Measurements from ENCODE around the gene OSBPL2. TPM values are rescaled to one million over a fixed set of nuclear protein-coding genes. Genes with fewer than 3 reads are reported as not detected.

The OSBPL2 gene
- total RNA-seq (10 to 100 TPM; 12.7 to 19.7 TPM), polyA plus RNA-seq (10 to 100 TPM in 1 of 2 donors, 1 to 10 TPM in 1; 9.9 to 11.9 TPM)

DNA sequence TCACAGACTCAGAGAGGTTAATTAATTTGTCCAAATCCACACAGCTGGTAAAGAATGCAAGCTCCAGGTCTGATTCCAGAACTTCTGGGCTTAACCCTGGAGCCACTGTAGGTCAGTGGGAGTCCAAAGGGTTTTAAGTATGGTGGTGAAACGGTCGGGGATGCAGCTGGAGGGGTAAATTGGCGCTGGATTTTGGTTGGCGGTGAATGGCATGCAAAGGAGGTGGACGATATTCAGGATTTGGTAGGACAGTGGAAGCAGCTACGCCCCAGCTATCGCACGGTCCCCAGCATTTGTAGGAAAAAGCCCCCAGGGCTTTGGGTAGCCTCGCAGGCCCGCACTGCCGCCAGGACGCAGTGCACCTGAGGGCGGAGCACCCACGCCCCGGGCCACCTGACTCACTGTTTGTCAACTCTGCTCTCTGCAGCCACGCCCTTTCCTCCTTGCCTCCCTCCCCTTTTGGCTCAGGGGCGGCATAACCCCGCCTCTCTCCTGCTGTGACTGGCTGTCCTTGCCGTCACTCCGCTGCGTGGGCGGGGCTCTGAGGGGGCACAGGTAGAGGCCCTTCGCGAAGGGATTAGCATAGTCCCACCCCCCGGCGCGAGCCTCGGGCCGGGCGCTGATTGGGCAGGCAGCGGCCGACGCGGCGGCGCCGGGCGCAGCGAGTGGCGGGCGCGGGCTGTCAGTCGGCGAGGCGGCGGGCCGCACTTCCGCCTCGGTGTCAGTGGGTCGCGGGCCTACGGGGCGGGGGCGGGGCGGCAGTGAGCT, at the start of gene OSBPL2:
OSBPL2 (plus strand) TSS at position 721 of the 768 bp plus-strand sequence. CDS start 17,664 bp downstream, outside the sequence.
- TF ChIP-seq TAF1 (conservative IDR thresholded peaks at IDR 0.05): no peak
- TF ChIP-seq, protein P1, sequence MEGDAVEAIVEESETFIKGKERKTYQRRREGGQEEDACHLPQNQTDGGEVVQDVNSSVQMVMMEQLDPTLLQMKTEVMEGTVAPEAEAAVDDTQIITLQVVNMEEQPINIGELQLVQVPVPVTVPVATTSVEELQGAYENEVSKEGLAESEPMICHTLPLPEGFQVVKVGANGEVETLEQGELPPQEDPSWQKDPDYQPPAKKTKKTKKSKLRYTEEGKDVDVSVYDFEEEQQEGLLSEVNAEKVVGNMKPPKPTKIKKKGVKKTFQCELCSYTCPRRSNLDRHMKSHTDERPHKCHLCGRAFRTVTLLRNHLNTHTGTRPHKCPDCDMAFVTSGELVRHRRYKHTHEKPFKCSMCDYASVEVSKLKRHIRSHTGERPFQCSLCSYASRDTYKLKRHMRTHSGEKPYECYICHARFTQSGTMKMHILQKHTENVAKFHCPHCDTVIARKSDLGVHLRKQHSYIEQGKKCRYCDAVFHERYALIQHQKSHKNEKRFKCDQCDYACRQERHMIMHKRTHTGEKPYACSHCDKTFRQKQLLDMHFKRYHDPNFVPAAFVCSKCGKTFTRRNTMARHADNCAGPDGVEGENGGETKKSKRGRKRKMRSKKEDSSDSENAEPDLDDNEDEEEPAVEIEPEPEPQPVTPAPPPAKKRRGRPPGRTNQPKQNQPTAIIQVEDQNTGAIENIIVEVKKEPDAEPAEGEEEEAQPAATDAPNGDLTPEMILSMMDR (IDR thresholded peaks at IDR 0.05; ENCODE audit: low read depth, low read length, missing input control): peak; percentile 3
- peak in 1 of 2 donors; percentile 64 for TF ChIP-seq RXRA (IDR thresholded peaks at IDR 0.05)
- peak in 1 of 2 donors; percentile 81 for TF ChIP-seq GABPA (IDR thresholded peaks at IDR 0.05 in 1 of 2, conservative IDR thresholded peaks at IDR 0.05 in 1 of 2)
- TF ChIP-seq NR2F2 (IDR thresholded peaks at IDR 0.05): no peak
- TF ChIP-seq HNF4G (IDR thresholded peaks at IDR 0.05): no peak
- no peak for TF ChIP-seq MAX (IDR thresholded peaks at IDR 0.05)
- TF ChIP-seq SP1 (IDR thresholded peaks at IDR 0.05): peak; percentile 88
- TF ChIP-seq FOXA2 (IDR thresholded peaks at IDR 0.05): no peak
- no peak for TF ChIP-seq JUND (IDR thresholded peaks at IDR 0.05)
- TF ChIP-seq EGR1 (IDR thresholded peaks at IDR 0.05; ENCODE audit: low read depth in 2 of 2): peak; percentile 57 to 70
- no peak for TF ChIP-seq FOXA1 (IDR thresholded peaks at IDR 0.05)
- peaks cover 12 to 23% (median 13%) of the 10 kb centered on the region in 4 donors for H3K4me1 ChIP-seq (ENCODE audit: control insufficient read depth in 4 of 4, insufficient read depth in 4 of 4, low read length in 3 of 4)
- H3K27ac ChIP-seq (ENCODE audit: low read depth in 1 of 2, low read length in 2 of 2): peak within 1 kb of the TSS; percentile 51 to 62
- H3K4me3 ChIP-seq (ENCODE audit: low read depth in 1 of 3, low read length in 3 of 3): peak within 1 kb of the TSS; percentile 53 to 94 (median 91)
- peak; percentile 100 for DNase-seq (ENCODE audit: low spot score)
- no peaks in the 10 kb centered on the region for H3K27me3 ChIP-seq (ENCODE audit: control insufficient read depth in 4 of 4, insufficient read depth in 4 of 4, low read length in 3 of 4)
- H3K36me3 ChIP-seq (ENCODE audit: control insufficient read depth in 4 of 4, insufficient read depth in 3 of 4, low read depth in 1 of 4, low read length in 3 of 4): peaks cover 0 to 3% (median 0%) of the 10 kb centered on the region in 4 donors
- 3% methylated on average over 55 of the region's 55 CpGs for WGBS
- H3K9ac ChIP-seq (ENCODE audit: low read depth in 1 of 2, low read length in 2 of 2): peak within 1 kb of the TSS; percentile 62 to 73
- no peaks in the 10 kb centered on the region for H3K9me3 ChIP-seq (ENCODE audit: control insufficient read depth in 4 of 4, low read length in 3 of 4)

DNA sequence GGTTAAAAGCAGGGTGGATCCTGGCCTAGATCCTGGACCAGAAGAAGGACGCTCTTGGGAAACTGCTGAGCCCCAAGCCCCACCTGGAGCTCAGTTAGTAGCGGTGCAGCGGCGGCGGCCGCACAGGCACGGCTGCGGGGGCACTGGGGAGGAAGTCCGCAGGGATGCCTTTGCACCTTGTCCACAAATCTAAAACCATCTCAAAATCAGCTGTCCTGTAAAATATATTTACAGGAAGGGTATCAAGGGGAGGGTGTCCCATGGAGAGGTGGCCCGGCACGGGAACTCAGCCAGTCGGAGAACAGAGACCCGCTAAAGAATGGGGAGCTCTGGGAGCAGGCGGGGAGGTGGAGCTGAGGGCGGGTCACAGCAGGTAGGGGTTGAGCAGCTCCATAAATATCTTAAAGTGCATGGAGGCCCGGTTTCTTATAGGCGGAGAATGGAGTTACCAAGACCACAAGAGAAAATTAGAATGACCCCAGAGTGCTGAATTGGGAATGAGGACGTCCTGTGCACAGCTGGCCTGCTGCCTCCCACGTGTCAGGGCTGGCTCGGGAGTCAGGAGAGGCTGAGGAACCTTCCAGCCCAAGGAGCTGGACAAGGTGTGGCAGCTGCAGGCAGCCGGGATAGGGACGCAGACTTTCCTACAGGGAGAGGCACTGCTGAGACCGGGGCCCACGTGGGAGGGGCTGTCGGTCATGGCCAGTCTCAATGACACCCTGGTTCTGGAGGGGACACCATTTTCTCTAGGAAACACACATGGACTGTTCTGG, 47.5 kb upstream of the OSBPL2 start:
- TF ChIP-seq MAX (IDR thresholded peaks at IDR 0.05) (no peak), FOXA1 (IDR thresholded peaks at IDR 0.05) (no peak), SP1 (IDR thresholded peaks at IDR 0.05) (no peak), YY1 (IDR thresholded peaks at IDR 0.05) (no peak), HNF4A (conservative IDR thresholded peaks at IDR 0.05) (no peak), HNF4G (IDR thresholded peaks at IDR 0.05) (no peak), ZBTB33 (IDR thresholded peaks at IDR 0.05) (no peak), GABPA (IDR thresholded peaks at IDR 0.05 in 1 of 2, conservative IDR thresholded peaks at IDR 0.05 in 1 of 2) (no peak), FOXA2 (IDR thresholded peaks at IDR 0.05) (no peak), EGR1 (IDR thresholded peaks at IDR 0.05; ENCODE audit: low read depth in 2 of 2) (no peak), RAD21 (IDR thresholded peaks at IDR 0.05) (no peak), JUND (IDR thresholded peaks at IDR 0.05) (no peak), TAF1 (conservative IDR thresholded peaks at IDR 0.05) (no peak), ATF3 (IDR thresholded peaks at IDR 0.05) (no peak)
- TF ChIP-seq, protein P2, sequence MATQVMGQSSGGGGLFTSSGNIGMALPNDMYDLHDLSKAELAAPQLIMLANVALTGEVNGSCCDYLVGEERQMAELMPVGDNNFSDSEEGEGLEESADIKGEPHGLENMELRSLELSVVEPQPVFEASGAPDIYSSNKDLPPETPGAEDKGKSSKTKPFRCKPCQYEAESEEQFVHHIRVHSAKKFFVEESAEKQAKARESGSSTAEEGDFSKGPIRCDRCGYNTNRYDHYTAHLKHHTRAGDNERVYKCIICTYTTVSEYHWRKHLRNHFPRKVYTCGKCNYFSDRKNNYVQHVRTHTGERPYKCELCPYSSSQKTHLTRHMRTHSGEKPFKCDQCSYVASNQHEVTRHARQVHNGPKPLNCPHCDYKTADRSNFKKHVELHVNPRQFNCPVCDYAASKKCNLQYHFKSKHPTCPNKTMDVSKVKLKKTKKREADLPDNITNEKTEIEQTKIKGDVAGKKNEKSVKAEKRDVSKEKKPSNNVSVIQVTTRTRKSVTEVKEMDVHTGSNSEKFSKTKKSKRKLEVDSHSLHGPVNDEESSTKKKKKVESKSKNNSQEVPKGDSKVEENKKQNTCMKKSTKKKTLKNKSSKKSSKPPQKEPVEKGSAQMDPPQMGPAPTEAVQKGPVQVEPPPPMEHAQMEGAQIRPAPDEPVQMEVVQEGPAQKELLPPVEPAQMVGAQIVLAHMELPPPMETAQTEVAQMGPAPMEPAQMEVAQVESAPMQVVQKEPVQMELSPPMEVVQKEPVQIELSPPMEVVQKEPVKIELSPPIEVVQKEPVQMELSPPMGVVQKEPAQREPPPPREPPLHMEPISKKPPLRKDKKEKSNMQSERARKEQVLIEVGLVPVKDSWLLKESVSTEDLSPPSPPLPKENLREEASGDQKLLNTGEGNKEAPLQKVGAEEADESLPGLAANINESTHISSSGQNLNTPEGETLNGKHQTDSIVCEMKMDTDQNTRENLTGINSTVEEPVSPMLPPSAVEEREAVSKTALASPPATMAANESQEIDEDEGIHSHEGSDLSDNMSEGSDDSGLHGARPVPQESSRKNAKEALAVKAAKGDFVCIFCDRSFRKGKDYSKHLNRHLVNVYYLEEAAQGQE (IDR thresholded peaks at IDR 0.05): no peak
- H3K4me3 ChIP-seq (ENCODE audit: low read depth in 1 of 3, low read length in 3 of 3): no peak overlapping the region
- H3K36me3 ChIP-seq (ENCODE audit: control insufficient read depth in 4 of 4, insufficient read depth in 3 of 4, low read depth in 1 of 4, low read length in 3 of 4): peaks cover 0 to 13% (median 8%) of the 10 kb centered on the region in 4 donors

More for the DNA sequence above, 47.5 kb upstream of the OSBPL2 start:
- no peak overlapping the region for H3K9ac ChIP-seq (ENCODE audit: low read depth in 1 of 2, low read length in 2 of 2)
- H3K27me3 ChIP-seq (ENCODE audit: control insufficient read depth in 4 of 4, insufficient read depth in 4 of 4, low read length in 3 of 4): no peaks in the 10 kb centered on the region
- no peak for DNase-seq (ENCODE audit: low spot score)
- 94% methylated on average over 25 of the region's 25 CpGs for WGBS
- no peak overlapping the region for H3K27ac ChIP-seq (ENCODE audit: low read depth in 1 of 2, low read length in 2 of 2)
- H3K4me1 ChIP-seq (ENCODE audit: control insufficient read depth in 4 of 4, insufficient read depth in 4 of 4, low read length in 3 of 4): peaks cover 0 to 21% (median 16%) of the 10 kb centered on the region in 4 donors
- H3K9me3 ChIP-seq (ENCODE audit: control insufficient read depth in 4 of 4, low read length in 3 of 4): no peaks in the 10 kb centered on the region

Measured in liver (tissue), 9 donors.